Activated effector memory CD4-positive, alpha-beta T cell treated with anti-CD3 and anti-CD28 coated beads, Interleukin-2, amount 50 U/mL, for 16 hours (primary cell): ENCODE data around the gene GTF3C5.
A peak's percentile ranks its signal among the peaks of the same experiment; 100 is the strongest.
"Not testable (repeated sequence)": the region's sequence is repeated elsewhere in the genome, so short reads cannot be mapped to it uniquely, and the experiment has no call there.

ENCODE experiments used
- DNase-seq: peaks from one replicate; pipeline ENCODE4 v3.0.0-alpha.2; 2020

The GTF3C5 gene

DNA sequence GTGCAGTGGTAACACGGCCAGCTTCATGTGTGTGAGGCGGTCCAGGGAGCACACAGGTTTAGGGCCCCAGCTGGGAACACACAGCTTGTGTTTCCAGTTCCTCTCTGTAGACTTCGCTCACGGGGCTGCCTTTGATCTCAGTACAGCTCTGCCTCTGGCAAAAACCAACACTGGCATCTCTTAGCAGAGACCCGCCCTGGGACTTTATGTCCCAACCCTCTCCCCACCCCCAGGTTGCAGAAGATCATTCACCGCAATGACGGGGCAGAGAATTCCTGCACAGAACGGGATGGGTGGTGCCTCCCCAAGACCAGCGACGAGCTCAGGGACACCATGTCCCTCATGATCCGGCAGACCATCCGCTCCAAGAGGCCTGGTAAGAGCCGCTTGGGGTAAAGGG, 25.7 kb downstream of the GTF3C5 start:
- DNase-seq, result no peak

- no peak for DNase-seq
Measured at GRCh38 chr9:133057006-133057405, 26.2 kb downstream of the GTF3C5 start.

- DNase-seq, result no peak
Measured at GRCh38 chr9:133057553-133057952, 26.8 kb downstream of the GTF3C5 start.

DNA sequence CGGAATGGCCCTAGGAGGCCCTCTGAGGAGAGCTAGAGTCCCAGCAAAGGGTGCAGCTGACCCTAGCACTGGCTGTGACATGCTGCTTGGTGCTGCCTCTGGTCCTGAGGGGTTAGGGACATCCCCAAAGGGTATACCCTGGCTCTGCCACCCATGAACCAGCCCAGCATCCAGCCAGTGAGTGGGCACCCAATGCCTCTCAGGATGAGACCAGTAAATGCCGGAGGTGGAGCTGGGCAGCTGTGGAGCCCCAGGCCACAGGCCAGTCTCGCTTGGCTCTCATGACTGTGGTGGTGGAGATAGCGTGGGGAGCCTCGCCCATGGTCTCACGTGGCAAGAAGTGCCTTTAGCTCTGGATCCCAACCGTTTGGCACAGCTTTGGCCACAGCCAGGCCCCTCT, 27.3 kb downstream of the GTF3C5 start:
- no peak for DNase-seq

DNA sequence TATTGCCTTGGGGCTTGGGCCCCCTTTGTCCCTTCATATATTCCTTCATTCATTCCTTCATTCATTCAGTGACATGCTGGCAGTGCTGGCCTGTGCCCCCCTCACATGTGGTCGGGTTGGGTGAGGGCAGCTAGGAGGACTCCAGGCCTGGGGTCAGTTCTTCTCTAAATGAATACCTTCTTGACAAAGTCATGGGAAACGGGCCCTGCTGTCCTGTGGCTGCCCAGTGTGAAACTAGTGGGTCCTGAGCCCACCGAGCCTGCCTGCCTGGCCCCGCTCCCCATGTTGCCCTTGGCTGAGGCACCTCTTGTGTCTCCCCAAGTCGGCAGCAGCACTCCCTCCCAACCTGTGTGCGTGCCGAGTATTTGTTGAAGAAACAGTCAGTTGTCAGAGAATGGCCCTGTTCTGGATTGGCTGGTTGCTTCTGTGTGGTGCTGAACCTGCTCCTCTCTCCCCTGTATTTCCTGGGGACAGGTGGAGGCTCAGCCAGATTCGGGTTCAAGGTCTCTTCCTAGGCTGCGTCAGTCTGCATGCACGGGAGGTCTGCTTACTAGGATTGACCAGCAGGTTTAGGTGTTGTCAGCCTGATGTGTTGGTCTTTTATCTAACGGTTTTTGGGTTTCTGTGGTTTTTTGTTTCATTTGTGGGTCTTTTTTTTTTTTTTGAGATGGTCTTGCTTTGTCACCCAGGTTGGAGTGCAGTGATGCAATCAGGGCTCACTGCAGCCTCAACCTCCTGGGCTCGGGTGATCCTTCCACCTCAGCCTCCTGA, 27.9 kb downstream of the GTF3C5 start:
- DNase-seq, result no peak

DNA sequence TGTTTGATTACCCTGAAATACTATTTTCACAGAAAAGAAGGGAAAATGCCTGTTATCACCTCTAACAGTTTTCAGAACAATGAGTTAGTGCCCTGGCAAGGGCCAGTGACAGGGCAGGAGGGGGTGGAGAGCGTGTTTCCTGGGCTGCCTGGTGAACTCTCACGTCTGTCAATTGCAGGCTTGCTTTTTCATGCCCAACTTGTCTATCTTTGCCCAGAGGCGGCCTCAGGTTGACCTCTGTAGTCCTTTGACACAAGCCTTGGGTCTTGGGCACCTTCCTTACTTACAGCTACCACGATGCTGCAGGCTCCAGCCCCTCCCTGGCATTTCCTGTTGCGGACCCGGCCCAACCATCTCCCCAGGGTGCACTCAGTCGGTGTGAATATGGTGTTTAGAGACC, 28.8 kb downstream of the GTF3C5 start:
- DNase-seq, result no peak

GRCh38 chr9:133060417-133060841, 29.6 kb downstream of the GTF3C5 start:
- no peak for DNase-seq

- not testable (repeated sequence) for DNase-seq
Measured at GRCh38 chr9:133061019-133061763, 30.4 kb downstream of the GTF3C5 start.

GRCh38 chr9:133061764-133062145, 31.0 kb downstream of the GTF3C5 start, which contains the start of gene CEL:
Gene CEL, plus strand, starts transcription at chr9:133061981. Its CDS starts 22 bp downstream, at chr9:133062003.
- not testable (repeated sequence) for DNase-seq

GRCh38 chr9:133062569-133062968, 31.8 kb downstream of the GTF3C5 start:
- not testable (repeated sequence) for DNase-seq

- no peak for DNase-seq
Measured at GRCh38 chr9:133063159-133063499, 32.3 kb downstream of the GTF3C5 start.

- no peak for DNase-seq
Measured at GRCh38 chr9:133063500-133064231, 32.9 kb downstream of the GTF3C5 start.

DNA sequence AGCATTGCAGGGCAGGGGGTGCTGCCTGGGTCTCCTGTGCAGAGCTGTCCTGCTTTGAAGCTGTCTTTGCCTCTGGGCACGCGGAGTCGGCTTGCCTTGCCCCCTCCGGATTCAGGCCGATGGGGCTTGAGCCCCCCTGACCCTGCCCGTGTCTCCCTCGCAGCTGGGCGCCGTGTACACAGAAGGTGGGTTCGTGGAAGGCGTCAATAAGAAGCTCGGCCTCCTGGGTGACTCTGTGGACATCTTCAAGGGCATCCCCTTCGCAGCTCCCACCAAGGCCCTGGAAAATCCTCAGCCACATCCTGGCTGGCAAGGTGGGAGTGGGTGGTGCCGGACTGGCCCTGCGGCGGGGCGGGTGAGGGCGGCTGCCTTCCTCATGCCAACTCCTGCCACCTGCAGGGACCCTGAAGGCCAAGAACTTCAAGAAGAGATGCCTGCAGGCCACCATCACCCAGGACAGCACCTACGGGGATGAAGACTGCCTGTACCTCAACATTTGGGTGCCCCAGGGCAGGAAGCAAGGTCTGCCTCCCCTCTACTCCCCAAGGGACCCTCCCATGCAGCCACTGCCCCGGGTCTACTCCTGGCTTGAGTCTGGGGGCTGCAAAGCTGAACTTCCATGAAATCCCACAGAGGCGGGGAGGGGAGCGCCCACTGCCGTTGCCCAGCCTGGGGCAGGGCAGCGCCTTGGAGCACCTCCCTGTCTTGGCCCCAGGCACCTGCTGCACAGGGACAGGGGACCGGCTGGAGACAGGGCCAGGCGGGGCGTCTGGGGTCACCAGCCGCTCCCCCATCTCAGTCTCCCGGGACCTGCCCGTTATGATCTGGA, 33.7 kb downstream of the GTF3C5 start:
- DNase-seq, result peak; percentile 61

DNA sequence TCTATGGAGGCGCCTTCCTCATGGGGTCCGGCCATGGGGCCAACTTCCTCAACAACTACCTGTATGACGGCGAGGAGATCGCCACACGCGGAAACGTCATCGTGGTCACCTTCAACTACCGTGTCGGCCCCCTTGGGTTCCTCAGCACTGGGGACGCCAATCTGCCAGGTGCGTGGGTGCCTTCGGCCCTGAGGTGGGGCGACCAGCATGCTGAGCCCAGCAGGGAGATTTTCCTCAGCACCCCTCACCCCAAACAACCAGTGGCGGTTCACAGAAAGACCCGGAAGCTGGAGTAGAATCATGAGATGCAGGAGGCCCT, 34.2 kb downstream of the GTF3C5 start:
- no peak for DNase-seq

- DNase-seq, result no peak
Measured at GRCh38 chr9:133066181-133066983, 35.6 kb downstream of the GTF3C5 start.

DNA sequence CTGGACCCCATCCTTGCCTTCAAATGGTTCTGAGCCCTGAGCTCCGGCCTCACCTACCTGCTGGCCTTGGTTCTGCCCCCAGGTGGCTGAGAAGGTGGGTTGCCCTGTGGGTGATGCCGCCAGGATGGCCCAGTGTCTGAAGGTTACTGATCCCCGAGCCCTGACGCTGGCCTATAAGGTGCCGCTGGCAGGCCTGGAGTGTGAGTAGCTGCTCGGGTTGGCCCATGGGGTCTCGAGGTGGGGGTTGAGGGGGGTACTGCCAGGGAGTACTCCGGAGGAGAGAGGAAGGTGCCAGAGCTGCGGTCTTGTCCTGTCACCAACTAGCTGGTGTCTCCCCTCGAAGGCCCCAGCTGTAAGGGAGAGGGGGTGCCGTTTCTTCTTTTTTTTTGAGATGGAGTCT, 36.2 kb downstream of the GTF3C5 start:
- peak; percentile 59 for DNase-seq

GRCh38 chr9:133067813-133068212, 37.0 kb downstream of the GTF3C5 start:
- DNase-seq, result peak; percentile 57

- not testable (repeated sequence) for DNase-seq
Measured at GRCh38 chr9:133068431-133068830, 37.6 kb downstream of the GTF3C5 start.

DNA sequence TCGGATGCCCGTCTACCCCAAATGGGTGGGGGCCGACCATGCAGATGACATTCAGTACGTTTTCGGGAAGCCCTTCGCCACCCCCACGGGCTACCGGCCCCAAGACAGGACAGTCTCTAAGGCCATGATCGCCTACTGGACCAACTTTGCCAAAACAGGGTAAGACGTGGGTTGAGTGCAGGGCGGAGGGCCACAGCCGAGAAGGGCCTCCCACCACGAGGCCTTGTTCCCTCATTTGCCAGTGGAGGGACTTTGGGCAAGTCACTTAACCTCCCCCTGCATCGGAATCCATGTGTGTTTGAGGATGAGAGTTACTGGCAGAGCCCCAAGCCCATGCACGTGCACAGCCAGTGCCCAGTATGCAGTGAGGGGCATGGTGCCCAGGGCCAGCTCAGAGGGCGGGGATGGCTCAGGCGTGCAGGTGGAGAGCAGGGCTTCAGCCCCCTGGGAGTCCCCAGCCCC, 39.7 kb downstream of the GTF3C5 start:
- peak; percentile 61 for DNase-seq

- not testable (repeated sequence) for DNase-seq
Measured at GRCh38 chr9:133070985-133071384, 40.2 kb downstream of the GTF3C5 start.

DNA sequence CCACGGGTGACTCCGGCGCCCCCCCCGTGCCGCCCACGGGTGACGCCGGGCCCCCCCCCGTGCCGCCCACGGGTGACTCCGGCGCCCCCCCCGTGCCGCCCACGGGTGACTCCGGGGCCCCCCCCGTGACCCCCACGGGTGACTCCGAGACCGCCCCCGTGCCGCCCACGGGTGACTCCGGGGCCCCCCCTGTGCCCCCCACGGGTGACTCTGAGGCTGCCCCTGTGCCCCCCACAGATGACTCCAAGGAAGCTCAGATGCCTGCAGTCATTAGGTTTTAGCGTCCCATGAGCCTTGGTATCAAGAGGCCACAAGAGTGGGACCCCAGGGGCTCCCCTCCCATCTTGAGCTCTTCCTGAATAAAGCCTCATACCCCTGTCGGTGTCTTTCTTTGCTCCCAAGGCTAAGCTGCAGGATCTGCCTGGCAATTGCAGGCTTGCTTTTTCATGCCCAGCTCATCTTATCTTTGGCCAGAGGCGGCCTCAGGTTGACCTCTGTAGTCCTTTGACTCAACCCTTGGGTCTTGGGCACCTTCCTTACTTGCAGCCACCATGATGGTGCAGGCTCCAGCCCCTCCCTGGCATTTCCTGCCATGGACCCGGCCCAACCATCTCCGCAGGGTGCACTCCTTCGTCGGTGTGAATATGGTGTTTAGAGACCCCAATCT, 40.8 kb downstream of the GTF3C5 start:
- DNase-seq, result peak; percentile 37
